Thyroid gland (tissue), 4 donors: ENCODE data around the gene PSMD3.

ENCODE experiments used
- CTCF ChIP-seq, 6 experiments: fragments of 200-600 bp in 3 of 6; fragments of 450-650 bp in 3 of 6; sonication (generic) in 3 of 6; IDR thresholded peaks; one replicate each; pipeline ENCODE4 v1.5.1; 2016 to 2019; ENCODE audit warnings: antibody characterized with exemption in 6 of 6, mild to moderate bottlenecking in 2 of 6, inconsistent platforms in 1 of 6, moderate library complexity in 1 of 6
- POLR2A ChIP-seq, 2 donors: fragments of 450-650 bp; IDR thresholded peaks; one replicate each; pipeline ENCODE4 v1.6.1; 2017; ENCODE audit warnings: antibody characterized with exemption in 2 of 2, mild to moderate bottlenecking in 2 of 2, moderate library complexity in 1 of 2

DNA sequence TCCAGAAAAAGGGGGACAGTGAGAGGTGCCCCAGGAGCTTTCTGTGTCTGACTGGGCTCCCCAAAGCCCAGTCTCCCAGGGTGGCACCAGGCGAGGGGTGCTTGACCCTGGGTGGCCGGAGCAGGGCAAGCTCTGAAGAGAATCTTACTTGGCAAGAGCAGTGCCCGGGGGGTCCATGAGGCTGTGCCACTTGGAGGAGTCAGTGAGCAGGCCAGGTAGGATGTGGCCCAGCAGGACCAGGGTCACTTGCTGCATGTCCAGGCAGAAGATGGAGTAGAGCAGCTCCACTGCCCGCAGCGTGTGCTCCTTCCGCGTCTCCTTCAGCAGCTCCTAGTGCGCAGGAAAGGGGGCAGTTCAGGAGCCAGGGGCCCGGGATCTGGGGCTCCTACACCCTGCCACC, 41.9 kb downstream of the PSMD3 start:
- TF ChIP-seq CTCF (IDR thresholded peaks at IDR 0.05): no peak
- TF ChIP-seq POLR2A (IDR thresholded peaks at IDR 0.05): no peak
